ENCODE measurements around the gene HMOX1. TPM values are rescaled to one million over a fixed set of nuclear protein-coding genes. Genes with fewer than 3 reads are reported as not detected.

Gene HMOX1
- total RNA-seq, 5 donors from 2014 or later (not counting 1 experiment from before 2014, with no cell fraction given), result 0.40 to 2.4 (median 1.0) TPM

DNA sequence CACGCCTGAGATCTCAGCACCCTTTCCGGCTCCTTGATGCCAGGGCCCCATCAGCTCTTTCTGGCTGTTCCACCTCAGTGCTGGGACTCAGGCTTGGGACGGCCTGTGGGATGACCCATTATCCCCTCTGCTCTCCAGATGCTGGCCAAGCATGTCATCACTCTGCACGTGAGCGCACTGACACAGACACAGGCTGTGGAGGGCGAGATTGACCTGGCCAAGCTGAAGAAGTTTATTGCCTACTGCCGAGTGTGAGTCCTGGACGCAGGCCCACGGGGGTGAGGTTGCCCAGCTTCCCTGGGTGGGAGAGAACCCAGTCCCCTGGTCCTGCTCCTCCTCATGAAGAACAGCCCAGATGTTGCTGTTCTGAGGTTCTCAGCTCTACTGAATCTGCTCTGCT is 36.7 kb downstream of the HMOX1 start:
- Mint-ChIP-seq H3K27ac (no peak overlapping the region), H3K9me3 (no peaks in the 10 kb centered on the region), H3K4me1 (no peaks in the 10 kb centered on the region), H3K36me3 (peaks cover 51% of the 10 kb centered on the region), H3K27me3 (no peaks in the 10 kb centered on the region), H3K4me3 (no peak overlapping the region)
- no peak overlapping the region for H3K27ac ChIP-seq (ENCODE audit: low read length)
- H3K9me3 ChIP-seq, result no peaks in the 10 kb centered on the region
- DNase-seq (no peak), ATAC-seq (replicated peaks in 1 of 4) (no peak)
- no peaks in the 10 kb centered on the region for H3K4me1 ChIP-seq (ENCODE audit: control insufficient read depth in 1 of 2, extremely low read depth in 1 of 2, insufficient read depth in 2 of 2, low read length in 2 of 2)
- H3K4me3 ChIP-seq (ENCODE audit: control insufficient read depth in 1 of 2, extremely low read depth in 1 of 2, low read length in 1 of 2), result no peak overlapping the region
- WGBS (ENCODE audit: insufficient coverage), result 100% methylated on average over 6 of the region's 9 CpGs
- CTCF ChIA-PET, result no interaction called here
- peaks cover 30 to 93% of the 10 kb centered on the region in 2 donors for H3K36me3 ChIP-seq (ENCODE audit: control insufficient read depth in 2 of 2, extremely low read depth in 1 of 2, insufficient read depth in 1 of 2, low read length in 1 of 2)
- H3K27me3 ChIP-seq (replicated peaks in 1 of 2; ENCODE audit: control insufficient read depth in 2 of 2, extremely low read depth in 1 of 2, insufficient read depth in 2 of 2, low read length in 1 of 2), result no peaks in the 10 kb centered on the region
- POLR2A ChIA-PET, result no interaction called here

DNA sequence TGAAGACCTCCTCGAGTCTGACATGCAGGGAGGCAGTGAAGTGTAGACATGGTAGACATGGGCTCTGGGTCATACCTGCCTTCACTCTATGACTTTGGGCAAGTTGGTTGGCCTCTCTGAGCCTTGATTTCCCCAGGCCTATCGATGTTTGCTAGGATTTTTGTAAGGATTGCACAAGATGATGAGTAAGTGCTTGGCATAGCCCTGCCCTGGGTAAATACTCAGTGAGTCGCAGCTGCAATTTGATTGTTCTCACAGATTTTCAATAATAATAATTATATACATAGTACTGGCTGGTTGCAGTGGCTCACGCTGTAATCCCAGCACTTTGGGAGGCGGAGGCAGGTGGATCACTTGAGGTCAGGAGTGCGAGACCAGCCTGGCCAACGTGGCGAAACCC is 37.2 kb downstream of the HMOX1 start:
- ChIA-PET CTCF (no interaction called here), POLR2A (interaction anchor here in 1 of 2 donors (0.5 kb wide), 1 partner anchor 287 kb away, joined by 3 read pairs; no protein-coding TSS in a partner anchor)
- 100% methylated on average over 3 of the region's 8 CpGs for WGBS (ENCODE audit: insufficient coverage)

DNA sequence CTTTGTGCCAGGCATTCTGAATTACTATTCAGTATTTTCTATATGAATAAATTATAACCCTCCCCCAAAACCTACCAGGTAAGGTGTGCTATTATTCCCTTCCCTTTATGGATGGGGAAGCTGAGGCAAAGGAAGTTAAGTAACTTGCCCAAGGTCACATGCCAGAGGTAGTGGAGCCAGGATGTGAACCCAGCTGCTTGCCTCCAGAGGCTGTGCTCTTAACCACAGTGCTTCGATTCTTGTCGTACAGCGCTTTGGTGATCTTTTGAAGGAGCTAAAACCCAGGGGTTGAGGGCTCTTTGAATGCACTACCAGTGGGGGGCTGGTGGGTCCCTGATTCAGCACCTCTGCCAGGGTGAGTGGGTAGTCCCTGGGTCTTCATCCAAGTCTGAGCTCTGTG is 37.8 kb downstream of the HMOX1 start:
- H3K36me3 Mint-ChIP-seq, result peaks cover 61% of the 10 kb centered on the region
- POLR2A ChIA-PET, result interaction anchor here in 1 of 2 donors (0.5 kb wide), 1 partner anchor 286 kb away, joined by 3 read pairs; no protein-coding TSS in a partner anchor

More for the DNA sequence above, 37.2 kb downstream of the HMOX1 start:
- Histone ChIP-seq H3K36me3 (ENCODE audit: control insufficient read depth in 2 of 2, extremely low read depth in 1 of 2, insufficient read depth in 1 of 2, low read length in 1 of 2) (peaks cover 34 to 97% of the 10 kb centered on the region in 2 donors), H3K27ac (ENCODE audit: low read length) (no peak overlapping the region), H3K27me3 (replicated peaks in 1 of 2; ENCODE audit: control insufficient read depth in 2 of 2, extremely low read depth in 1 of 2, insufficient read depth in 2 of 2, low read length in 1 of 2) (no peaks in the 10 kb centered on the region), H3K9me3 (no peaks in the 10 kb centered on the region), H3K4me1 (ENCODE audit: control insufficient read depth in 1 of 2, extremely low read depth in 1 of 2, insufficient read depth in 2 of 2, low read length in 2 of 2) (no peaks in the 10 kb centered on the region), H3K4me3 (ENCODE audit: control insufficient read depth in 1 of 2, extremely low read depth in 1 of 2, low read length in 1 of 2) (no peak overlapping the region)
- Mint-ChIP-seq H3K4me1 (no peaks in the 10 kb centered on the region), H3K27ac (no peak overlapping the region), H3K36me3 (peaks cover 55% of the 10 kb centered on the region), H3K27me3 (no peaks in the 10 kb centered on the region), H3K9me3 (no peaks in the 10 kb centered on the region), H3K4me3 (no peak overlapping the region)
- no peak for DNase-seq
- no peak for ATAC-seq (replicated peaks in 1 of 4)

DNA sequence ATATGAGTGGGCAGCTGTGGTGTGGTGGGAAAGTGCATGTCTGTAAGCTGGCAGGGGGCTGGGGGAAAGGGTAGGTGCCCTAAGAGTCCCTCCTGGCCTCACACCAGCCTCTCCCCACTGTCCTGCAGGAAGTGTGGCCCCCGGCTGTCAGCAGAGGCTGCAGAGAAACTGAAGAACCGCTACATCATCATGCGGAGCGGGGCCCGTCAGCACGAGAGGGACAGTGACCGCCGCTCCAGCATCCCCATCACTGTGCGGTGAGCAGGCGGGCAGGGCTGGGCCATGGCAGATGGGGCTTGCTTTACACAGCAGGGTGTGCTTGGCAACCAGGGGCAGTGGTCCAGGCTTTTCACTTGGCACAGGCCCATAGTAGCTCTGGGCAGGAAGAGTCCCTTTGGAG is 38.9 kb downstream of the HMOX1 start:
- POLR2A ChIA-PET, result no interaction called here
- Histone ChIP-seq H3K36me3 (ENCODE audit: control insufficient read depth in 2 of 2, extremely low read depth in 1 of 2, insufficient read depth in 1 of 2, low read length in 1 of 2) (peaks cover 34 to 96% of the 10 kb centered on the region in 2 donors), H3K27me3 (replicated peaks in 1 of 2; ENCODE audit: control insufficient read depth in 2 of 2, extremely low read depth in 1 of 2, insufficient read depth in 2 of 2, low read length in 1 of 2) (no peaks in the 10 kb centered on the region), H3K4me3 (ENCODE audit: control insufficient read depth in 1 of 2, extremely low read depth in 1 of 2, low read length in 1 of 2) (no peak overlapping the region), H3K27ac (ENCODE audit: low read length) (no peak overlapping the region), H3K4me1 (ENCODE audit: control insufficient read depth in 1 of 2, extremely low read depth in 1 of 2, insufficient read depth in 2 of 2, low read length in 2 of 2) (no peaks in the 10 kb centered on the region), H3K9me3 (no peaks in the 10 kb centered on the region)
- no peak overlapping the region for H3K4me3 Mint-ChIP-seq
- DNase-seq (no peak), ATAC-seq (replicated peaks in 1 of 4) (no peak)
- CTCF ChIA-PET, result no interaction called here
- peaks cover 0 to under 1% (median 0%) of the 10 kb centered on the region in 3 donors for H3K4me1 Mint-ChIP-seq
- no peak overlapping the region for H3K27ac Mint-ChIP-seq
- H3K36me3 Mint-ChIP-seq, result peaks cover 69% of the 10 kb centered on the region
- H3K9me3 Mint-ChIP-seq, result no peaks in the 10 kb centered on the region
- 98% methylated on average over 9 of the region's 10 CpGs for WGBS (ENCODE audit: insufficient coverage)
- no peaks in the 10 kb centered on the region for H3K27me3 Mint-ChIP-seq

More for the DNA sequence above, 37.8 kb downstream of the HMOX1 start:
- H3K27ac Mint-ChIP-seq, result no peak overlapping the region
- Histone ChIP-seq H3K27me3 (replicated peaks in 1 of 2; ENCODE audit: control insufficient read depth in 2 of 2, extremely low read depth in 1 of 2, insufficient read depth in 2 of 2, low read length in 1 of 2) (no peaks in the 10 kb centered on the region), H3K9me3 (no peaks in the 10 kb centered on the region), H3K36me3 (ENCODE audit: control insufficient read depth in 2 of 2, extremely low read depth in 1 of 2, insufficient read depth in 1 of 2, low read length in 1 of 2) (peaks cover 34 to 96% of the 10 kb centered on the region in 2 donors), H3K27ac (ENCODE audit: low read length) (no peak overlapping the region), H3K4me1 (ENCODE audit: control insufficient read depth in 1 of 2, extremely low read depth in 1 of 2, insufficient read depth in 2 of 2, low read length in 2 of 2) (no peaks in the 10 kb centered on the region), H3K4me3 (ENCODE audit: control insufficient read depth in 1 of 2, extremely low read depth in 1 of 2, low read length in 1 of 2) (no peak overlapping the region)
- no peaks in the 10 kb centered on the region for H3K4me1 Mint-ChIP-seq
- H3K4me3 Mint-ChIP-seq, result no peak overlapping the region
- CTCF ChIA-PET, result no interaction called here
- no peaks in the 10 kb centered on the region for H3K27me3 Mint-ChIP-seq
- WGBS (ENCODE audit: insufficient coverage), result 81% methylated on average over 3 of the region's 3 CpGs
- ATAC-seq (replicated peaks in 1 of 4) (no peak), DNase-seq (no peak)
- no peaks in the 10 kb centered on the region for H3K9me3 Mint-ChIP-seq

DNA sequence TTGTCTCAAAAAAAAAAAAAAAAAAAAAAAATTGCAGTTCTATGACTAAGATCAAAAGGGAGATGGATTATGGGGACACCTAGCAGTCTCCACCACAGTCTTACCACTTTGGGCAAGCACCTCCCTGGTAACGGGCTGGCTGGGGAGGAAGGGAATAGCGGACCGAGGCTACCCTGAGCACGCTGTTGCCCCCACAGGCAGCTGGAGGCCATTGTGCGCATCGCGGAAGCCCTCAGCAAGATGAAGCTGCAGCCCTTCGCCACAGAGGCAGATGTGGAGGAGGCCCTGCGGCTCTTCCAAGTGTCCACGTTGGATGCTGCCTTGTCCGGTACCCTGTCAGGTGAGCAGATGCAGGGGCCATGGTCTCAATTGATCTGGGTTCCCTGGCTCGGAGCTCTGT is 40.2 kb downstream of the HMOX1 start:
- ATAC-seq (replicated peaks in 1 of 4), result no peak
- H3K27me3 ChIP-seq (replicated peaks in 1 of 2; ENCODE audit: control insufficient read depth in 2 of 2, extremely low read depth in 1 of 2, insufficient read depth in 2 of 2, low read length in 1 of 2), result no peaks in the 10 kb centered on the region
- Mint-ChIP-seq H3K4me3 (no peak overlapping the region), H3K9me3 (no peaks in the 10 kb centered on the region), H3K36me3 (peaks cover 64% of the 10 kb centered on the region), H3K27ac (no peak overlapping the region), H3K4me1 (peaks cover 0 to 2% (median 0%) of the 10 kb centered on the region in 3 donors), H3K27me3 (no peaks in the 10 kb centered on the region)
- ChIA-PET POLR2A (interaction anchor here in 1 of 2 donors (0.7 kb wide), 1 partner anchor 18 kb away, joined by 11 read pairs; no protein-coding TSS in a partner anchor), CTCF (no interaction called here)
- 96% methylated on average over 12 of the region's 12 CpGs for WGBS (ENCODE audit: insufficient coverage)
- no peak overlapping the region for H3K4me3 ChIP-seq (ENCODE audit: control insufficient read depth in 1 of 2, extremely low read depth in 1 of 2, low read length in 1 of 2)
- no peaks in the 10 kb centered on the region for H3K9me3 ChIP-seq
- H3K27ac ChIP-seq (ENCODE audit: low read length), result no peak overlapping the region
- DNase-seq, result no peak
- H3K4me1 ChIP-seq (ENCODE audit: control insufficient read depth in 1 of 2, extremely low read depth in 1 of 2, insufficient read depth in 2 of 2, low read length in 2 of 2), result no peaks in the 10 kb centered on the region
- H3K36me3 ChIP-seq (ENCODE audit: control insufficient read depth in 2 of 2, extremely low read depth in 1 of 2, insufficient read depth in 1 of 2, low read length in 1 of 2), result peaks cover 31 to 92% of the 10 kb centered on the region in 2 donors

DNA sequence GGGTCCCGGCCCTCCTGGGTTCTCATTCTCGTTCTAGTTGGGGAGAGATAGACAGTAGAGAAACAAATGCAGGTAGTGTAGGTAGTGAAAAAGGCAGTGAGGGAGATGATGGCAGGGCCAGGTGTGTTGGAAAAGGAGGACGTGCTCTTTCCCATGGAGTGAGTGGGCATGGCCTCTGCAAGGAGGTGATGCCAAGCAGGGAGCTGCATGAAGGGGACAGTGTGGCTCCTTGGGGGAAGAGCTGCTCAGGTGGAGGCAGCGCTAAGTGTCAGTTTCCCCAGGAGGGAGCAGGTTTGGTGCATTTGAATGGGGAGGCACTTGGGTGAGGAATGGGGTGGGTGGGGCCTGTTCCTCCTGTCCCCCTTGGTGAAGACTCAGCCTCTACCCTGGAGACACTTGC is 41.2 kb downstream of the HMOX1 start:
- peaks cover 0 to 2% (median 0%) of the 10 kb centered on the region in 3 donors for H3K4me1 Mint-ChIP-seq
- peaks cover 0 to 3% of the 10 kb centered on the region in 2 experiments for H3K4me1 ChIP-seq (ENCODE audit: control insufficient read depth in 1 of 2, extremely low read depth in 1 of 2, insufficient read depth in 2 of 2, low read length in 2 of 2)
- H3K36me3 ChIP-seq (ENCODE audit: control insufficient read depth in 2 of 2, extremely low read depth in 1 of 2, insufficient read depth in 1 of 2, low read length in 1 of 2), result peaks cover 25 to 82% of the 10 kb centered on the region in 2 donors
- peaks cover 57% of the 10 kb centered on the region for H3K36me3 Mint-ChIP-seq
- H3K27me3 ChIP-seq (replicated peaks in 1 of 2; ENCODE audit: control insufficient read depth in 2 of 2, extremely low read depth in 1 of 2, insufficient read depth in 2 of 2, low read length in 1 of 2), result no peaks in the 10 kb centered on the region
- CTCF ChIA-PET, result no interaction called here
- no peak overlapping the region for H3K27ac Mint-ChIP-seq
- H3K9me3 ChIP-seq, result no peaks in the 10 kb centered on the region
- H3K27ac ChIP-seq (ENCODE audit: low read length), result no peak overlapping the region
- no peaks in the 10 kb centered on the region for H3K27me3 Mint-ChIP-seq
- no peaks in the 10 kb centered on the region for H3K9me3 Mint-ChIP-seq
- H3K4me3 Mint-ChIP-seq, result no peak overlapping the region
- no peak for DNase-seq
- POLR2A ChIA-PET, result no interaction called here
- 83% methylated on average over 4 of the region's 4 CpGs for WGBS (ENCODE audit: insufficient coverage)
- ATAC-seq (replicated peaks in 1 of 4), result no peak
- no peak overlapping the region for H3K4me3 ChIP-seq (ENCODE audit: control insufficient read depth in 1 of 2, extremely low read depth in 1 of 2, low read length in 1 of 2)

DNA sequence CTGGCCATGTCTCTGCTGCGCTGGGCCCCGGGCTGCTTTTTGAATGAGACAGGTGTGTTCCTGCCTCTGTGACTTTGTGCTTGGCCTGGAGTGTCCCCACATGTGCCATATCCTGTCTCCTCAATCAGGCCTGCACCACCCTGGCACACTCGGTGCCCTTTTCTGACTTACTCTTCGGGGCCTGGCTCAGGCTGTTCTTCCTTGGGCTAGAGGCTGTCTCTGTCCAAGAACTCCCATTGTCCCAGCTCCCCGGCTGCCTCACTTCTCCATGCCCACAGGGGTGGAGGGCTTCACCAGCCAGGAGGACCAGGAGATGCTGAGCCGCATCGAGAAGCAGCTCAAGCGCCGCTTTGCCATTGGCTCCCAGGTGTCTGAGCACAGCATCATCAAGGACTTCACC is 42.0 kb downstream of the HMOX1 start:
- H3K27me3 ChIP-seq (replicated peaks in 1 of 2; ENCODE audit: control insufficient read depth in 2 of 2, extremely low read depth in 1 of 2, insufficient read depth in 2 of 2, low read length in 1 of 2), result no peaks in the 10 kb centered on the region
- 100% methylated on average over 4 of the region's 9 CpGs for WGBS (ENCODE audit: insufficient coverage)
- H3K36me3 Mint-ChIP-seq, result peaks cover 54% of the 10 kb centered on the region
- no peaks in the 10 kb centered on the region for H3K27me3 Mint-ChIP-seq
- H3K36me3 ChIP-seq (ENCODE audit: control insufficient read depth in 2 of 2, extremely low read depth in 1 of 2, insufficient read depth in 1 of 2, low read length in 1 of 2), result peaks cover 21 to 75% of the 10 kb centered on the region in 2 donors
- no peak overlapping the region for H3K27ac Mint-ChIP-seq
- ATAC-seq (replicated peaks in 1 of 4) (no peak), DNase-seq (no peak)
- no peak overlapping the region for H3K4me3 Mint-ChIP-seq
- peaks cover 0 to 3% of the 10 kb centered on the region in 2 experiments for H3K4me1 ChIP-seq (ENCODE audit: control insufficient read depth in 1 of 2, extremely low read depth in 1 of 2, insufficient read depth in 2 of 2, low read length in 2 of 2)
- peaks cover 0 to 2% (median 0%) of the 10 kb centered on the region in 3 donors for H3K4me1 Mint-ChIP-seq
- H3K9me3 ChIP-seq, result no peaks in the 10 kb centered on the region
- ChIA-PET POLR2A (interaction anchor here in 1 of 2 donors (0.5 kb wide), 1 partner anchor 106 kb away, joined by 3 read pairs; no protein-coding TSS in a partner anchor), CTCF (no interaction called here)
- H3K9me3 Mint-ChIP-seq, result no peaks in the 10 kb centered on the region
- no peak overlapping the region for H3K27ac ChIP-seq (ENCODE audit: low read length)
- no peak overlapping the region for H3K4me3 ChIP-seq (ENCODE audit: control insufficient read depth in 1 of 2, extremely low read depth in 1 of 2, low read length in 1 of 2)
